DMS114 treated with DMSO at 0.1 percent for 48 hours (cell line): ENCODE results near the gene ZFR.

Source experiments
- DNase-seq: peaks from one replicate; lab custom pipeline; 2025; ENCODE audit not compliant: unreplicated experiment; lab: John Stamatoyannopoulos, UW

Gene ZFR

DNA sequence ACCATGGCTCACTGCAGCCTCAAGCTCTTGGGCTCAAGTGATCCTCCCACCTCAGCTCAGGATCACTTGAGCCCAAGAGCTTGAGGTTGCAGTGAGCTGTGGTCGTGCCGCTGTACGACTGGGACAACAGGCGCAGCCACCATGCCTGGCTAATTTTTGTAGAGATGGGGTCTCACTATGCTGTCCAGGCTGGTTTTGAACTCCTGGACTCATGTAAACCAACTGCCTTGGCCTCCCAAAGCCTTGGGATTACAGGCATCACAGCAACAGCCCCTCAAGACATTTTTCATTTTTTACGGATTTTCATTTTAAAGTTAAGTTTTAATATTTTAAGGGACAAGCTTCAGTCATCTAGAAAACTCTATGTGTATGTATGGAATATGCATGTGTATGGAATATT is 78.9 kb downstream of the ZFR start:
- no peak for DNase-seq

GRCh38 chr5:32363030-32363429 is 81.5 kb downstream of the ZFR start:
- DNase-seq, result no peak

DNA sequence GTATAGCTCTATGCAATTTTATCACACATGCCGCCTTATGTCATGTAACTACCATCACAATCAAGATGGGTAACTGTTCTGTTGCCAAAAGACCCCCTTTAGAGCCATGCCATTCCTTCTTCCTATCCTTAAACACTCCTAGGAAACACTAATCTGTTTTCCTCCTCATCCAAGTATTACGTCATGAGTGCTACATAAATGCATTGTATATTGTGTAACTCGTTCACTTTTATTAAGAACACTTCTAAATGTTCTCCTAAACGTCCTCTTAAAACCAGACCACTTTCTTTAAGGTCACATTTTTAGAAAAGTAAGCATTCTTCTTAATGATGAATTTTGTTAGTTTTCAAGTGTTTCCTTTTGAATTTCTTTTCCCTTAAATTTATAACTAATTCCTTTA is 82.0 kb downstream of the ZFR start:
- no peak for DNase-seq

DNA sequence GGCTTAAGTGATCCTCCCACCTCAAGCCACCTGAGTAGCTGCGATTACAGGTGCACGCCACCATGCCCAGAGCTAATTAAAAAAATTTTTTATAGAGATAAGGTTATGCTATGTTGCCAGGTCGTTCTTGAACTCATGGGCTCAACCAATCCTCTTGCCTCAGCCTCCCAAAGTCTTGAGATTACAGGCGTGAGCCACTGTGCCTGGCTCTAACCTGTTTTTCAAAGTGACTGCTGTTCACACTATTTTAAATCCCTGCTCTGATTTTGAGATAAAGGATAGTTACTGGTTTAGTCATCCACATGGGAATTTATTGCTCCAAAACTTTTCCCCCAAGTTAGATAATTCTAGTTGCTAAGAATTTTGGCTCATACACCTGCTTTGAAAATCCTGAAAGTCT is 83.6 kb downstream of the ZFR start:
- DNase-seq, result no peak

DNA sequence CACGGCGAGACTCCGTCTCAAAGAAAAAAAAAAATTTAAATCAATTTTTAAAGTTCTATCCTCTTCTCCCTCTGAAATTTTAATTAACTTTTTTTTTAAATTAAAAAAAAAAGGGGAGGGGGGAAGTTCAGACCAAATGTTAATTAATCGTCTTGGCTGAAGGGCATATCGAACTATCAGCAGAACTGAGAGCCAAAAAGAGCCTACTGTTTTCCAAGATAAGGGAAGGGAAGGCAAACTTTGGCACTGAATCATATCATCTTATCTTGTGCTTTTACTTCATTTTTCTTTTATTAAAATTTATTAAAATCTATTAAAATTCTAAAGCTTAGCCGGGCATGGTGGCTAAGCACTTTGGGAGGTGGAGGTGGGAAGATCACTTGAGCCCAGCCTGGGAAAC is 85.9 kb downstream of the ZFR start:
- DNase-seq, result no peak

GRCh38 chr5:32357658-32358057 is 86.9 kb downstream of the ZFR start:
- DNase-seq, result no peak

DNA sequence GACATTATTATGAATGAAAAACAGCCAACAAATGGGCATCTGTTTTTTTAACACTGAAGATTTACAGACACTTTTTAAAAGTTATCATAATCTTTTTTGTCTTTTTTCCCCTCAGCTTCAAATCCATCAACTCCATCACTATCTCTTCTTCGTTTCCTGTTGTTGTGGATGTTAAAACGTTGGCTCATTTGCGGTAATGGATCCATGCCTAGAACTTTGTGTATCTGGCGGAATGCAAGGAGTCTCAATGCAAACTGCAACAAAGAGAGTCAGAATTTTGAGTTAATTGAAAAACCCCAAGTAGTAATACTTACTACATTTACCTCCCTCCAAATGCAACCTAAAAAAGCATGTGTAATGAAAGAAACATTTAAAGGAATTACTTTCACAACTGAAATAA is 88.9 kb downstream of the ZFR start:
- no peak for DNase-seq

DNA sequence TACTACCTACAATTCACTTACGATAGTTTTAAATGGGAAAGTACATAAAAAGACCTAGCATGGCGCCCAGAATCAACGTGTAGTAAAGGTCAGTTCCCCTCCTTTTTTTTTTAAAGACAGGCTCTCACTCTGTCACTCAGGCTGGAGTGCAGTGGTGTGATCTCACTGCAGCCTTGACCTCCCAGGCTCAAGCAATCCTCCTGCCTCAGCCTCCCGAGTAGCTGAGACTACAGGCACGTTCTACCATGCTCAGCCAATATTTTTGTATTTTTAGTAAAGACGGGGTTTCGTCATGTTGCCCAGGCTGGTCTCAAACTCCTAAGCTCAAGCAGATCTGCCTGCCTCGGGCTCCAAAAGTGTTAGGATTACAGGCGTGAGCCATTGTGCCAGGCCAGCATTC is 91.1 kb downstream of the ZFR start:
- no peak for DNase-seq

DNA sequence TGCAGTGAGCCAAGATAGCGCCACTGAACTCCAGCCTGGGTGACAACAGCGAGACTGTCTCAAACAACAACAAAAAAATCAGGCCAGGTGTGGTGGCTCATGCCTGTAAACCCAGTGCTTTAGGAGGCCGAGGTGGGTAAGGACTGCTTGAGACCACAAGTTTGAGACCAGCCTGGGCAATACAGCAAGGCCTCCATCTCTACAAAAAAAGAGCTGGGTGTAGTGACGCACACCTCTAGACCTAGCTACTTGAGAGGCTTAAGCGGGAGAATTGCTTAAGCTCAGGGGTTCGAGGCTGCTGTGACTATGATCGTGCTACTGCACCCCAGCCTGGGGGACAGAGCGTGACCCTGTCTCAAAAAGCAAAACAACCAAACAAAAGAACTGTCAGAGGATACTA is 91.9 kb downstream of the ZFR start:
- DNase-seq, result no peak

- peak; percentile 7 for DNase-seq
These were observed 97.7 kb downstream of the ZFR start for GRCh38 chr5:32346869-32347268.

- no peak for DNase-seq
These were observed 101.4 kb downstream of the ZFR start for GRCh38 chr5:32343058-32343672.

GRCh38 chr5:32342656-32343055 is 101.9 kb downstream of the ZFR start:
- DNase-seq, result no peak

- no peak for DNase-seq
These were observed 104.7 kb downstream of the ZFR start for GRCh38 chr5:32339878-32340277.

DNA sequence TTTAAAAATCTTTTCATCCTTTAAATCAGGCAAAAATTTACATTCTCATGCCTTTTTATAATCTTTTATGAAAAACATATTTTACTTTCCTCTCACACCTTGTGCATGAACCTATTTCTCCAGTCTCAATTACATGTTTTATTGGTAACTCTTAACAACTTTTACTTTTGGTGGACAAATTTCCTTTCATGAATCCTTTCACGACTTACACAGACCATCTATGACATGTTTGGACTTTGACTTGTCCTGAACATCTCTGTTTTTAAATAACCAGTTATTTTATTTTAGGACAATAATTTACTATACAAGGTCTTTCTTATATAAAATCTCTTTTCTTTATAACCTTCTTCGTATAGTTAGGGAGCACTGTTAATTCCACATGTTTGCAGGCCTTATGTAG is 105.3 kb downstream of the ZFR start:
- DNase-seq, result peak; percentile 21

GRCh38 chr5:32332966-32333365 is 111.6 kb downstream of the ZFR start:
- DNase-seq, result no peak

DNA sequence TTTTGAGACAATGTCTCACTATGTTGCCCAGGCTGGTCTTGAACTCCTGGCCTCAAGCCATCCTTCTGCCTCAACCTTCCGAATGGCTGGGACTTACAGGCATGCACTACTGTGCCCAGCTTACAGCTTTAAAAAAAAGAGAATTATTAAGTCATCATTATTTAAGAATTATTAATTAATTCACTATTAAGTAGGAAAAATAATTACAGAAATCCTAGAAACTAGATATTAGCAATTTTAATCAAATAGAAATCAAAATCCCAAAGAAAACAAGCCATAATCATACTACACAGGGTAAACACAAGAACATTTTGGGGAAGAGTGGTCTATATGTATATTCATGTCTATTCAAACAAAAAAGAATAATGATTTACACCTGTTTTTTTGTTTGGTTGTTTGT is 112.2 kb downstream of the ZFR start:
- no peak for DNase-seq

- DNase-seq, result no peak
These were observed 112.6 kb downstream of the ZFR start for GRCh38 chr5:32331935-32332274.

DNA sequence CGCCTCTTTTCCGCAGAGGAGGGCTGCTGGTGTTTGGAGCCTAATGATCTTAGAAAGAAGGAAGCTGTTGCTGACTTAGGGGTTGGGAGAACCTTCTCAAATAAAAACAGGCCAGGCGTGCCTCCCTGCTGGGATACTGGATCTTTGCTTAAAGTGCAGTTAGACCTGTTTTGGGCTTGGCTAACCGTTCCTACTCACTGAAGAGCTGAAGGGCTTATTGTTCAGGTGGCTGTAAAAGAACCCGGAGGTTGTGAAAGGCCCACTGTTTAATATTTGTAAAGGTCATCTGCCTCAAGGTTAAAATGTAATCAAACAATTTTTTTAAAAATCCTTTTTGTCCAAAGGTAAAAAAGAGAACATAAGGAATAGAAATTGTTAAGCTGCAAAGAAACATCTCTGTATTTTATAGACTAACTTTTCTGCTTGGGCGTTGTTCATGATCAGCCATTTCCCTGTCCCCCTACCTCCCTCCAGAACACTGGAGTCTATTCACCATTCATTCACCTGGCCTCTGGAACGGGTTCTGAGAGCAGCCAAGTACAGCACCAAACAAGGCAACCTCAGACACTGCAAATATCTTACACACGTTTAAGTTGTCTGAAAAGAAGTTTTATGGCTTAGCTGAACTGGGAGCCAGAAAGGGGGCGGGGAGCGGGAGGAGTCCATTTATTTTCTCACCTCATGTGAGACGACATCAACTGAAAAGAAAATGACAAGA is 113.2 kb downstream of the ZFR start:
- no peak for DNase-seq

- DNase-seq, result no peak
These were observed 114.2 kb downstream of the ZFR start for GRCh38 chr5:32330126-32330971.

- DNase-seq, result peak; percentile 38
These were observed 115.1 kb downstream of the ZFR start for GRCh38 chr5:32329395-32329834.

DNA sequence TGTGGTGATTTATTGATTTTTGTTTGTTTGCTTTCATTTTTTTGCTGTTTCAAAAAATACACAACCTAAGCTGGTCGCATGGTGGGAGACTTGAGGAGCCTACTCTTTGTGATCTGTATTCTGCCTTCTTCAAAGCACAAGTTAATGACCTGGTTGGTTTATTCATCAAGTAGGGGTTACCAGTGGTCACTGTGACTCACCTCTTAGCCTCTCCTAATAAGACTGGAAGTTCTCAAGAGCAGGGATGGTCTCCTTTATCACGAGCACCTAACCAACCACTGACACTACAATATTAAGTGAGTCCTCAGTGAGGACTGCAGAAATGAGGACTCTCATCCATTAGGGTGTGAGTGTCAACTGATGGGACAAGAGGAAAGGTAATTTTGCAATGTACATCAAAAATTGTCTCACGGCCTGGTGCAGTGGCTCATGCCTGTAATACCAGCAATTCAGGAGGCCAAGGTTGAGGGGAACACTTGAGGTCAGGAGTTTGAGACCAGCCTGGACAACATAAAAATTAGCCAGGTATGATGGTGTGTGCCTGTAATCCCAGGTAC is 118.2 kb downstream of the ZFR start:
- DNase-seq, result no peak

DNA sequence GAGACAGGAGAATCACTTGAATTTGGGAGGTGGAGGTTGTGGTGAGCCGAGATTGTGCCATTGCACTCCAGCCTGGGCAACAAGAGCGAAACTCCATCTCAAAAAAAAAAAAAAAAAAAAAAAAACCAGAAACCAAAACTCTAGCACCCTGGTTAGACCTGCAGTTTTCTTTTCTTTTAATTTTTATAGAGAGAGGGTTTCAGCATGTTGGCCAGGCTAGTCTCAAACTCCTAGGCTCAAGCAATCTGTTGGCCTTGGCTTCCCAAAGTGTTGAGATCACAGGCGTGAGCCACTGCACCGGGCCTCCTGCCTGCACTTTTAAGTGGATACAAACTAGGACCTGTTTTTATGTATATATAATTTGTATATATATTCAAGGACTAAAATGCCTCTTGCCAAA is 118.9 kb downstream of the ZFR start:
- no peak for DNase-seq
